ENCODE data around the gene FDPS.

GRCh38 chr1:155304558-155305063 lies 4.1 kb upstream of the FDPS start:
- TF ChIP-seq, protein P1, sequence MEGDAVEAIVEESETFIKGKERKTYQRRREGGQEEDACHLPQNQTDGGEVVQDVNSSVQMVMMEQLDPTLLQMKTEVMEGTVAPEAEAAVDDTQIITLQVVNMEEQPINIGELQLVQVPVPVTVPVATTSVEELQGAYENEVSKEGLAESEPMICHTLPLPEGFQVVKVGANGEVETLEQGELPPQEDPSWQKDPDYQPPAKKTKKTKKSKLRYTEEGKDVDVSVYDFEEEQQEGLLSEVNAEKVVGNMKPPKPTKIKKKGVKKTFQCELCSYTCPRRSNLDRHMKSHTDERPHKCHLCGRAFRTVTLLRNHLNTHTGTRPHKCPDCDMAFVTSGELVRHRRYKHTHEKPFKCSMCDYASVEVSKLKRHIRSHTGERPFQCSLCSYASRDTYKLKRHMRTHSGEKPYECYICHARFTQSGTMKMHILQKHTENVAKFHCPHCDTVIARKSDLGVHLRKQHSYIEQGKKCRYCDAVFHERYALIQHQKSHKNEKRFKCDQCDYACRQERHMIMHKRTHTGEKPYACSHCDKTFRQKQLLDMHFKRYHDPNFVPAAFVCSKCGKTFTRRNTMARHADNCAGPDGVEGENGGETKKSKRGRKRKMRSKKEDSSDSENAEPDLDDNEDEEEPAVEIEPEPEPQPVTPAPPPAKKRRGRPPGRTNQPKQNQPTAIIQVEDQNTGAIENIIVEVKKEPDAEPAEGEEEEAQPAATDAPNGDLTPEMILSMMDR (IDR thresholded peaks at IDR 0.05 in 2 of 3, conservative IDR thresholded peaks at IDR 0.05 in 1 of 3; ENCODE audit: borderline replicate concordance in 1 of 3, insufficient read depth in 1 of 3, low read depth in 2 of 3, low read length in 2 of 3), result no peak
- TF ChIP-seq, protein P2, sequence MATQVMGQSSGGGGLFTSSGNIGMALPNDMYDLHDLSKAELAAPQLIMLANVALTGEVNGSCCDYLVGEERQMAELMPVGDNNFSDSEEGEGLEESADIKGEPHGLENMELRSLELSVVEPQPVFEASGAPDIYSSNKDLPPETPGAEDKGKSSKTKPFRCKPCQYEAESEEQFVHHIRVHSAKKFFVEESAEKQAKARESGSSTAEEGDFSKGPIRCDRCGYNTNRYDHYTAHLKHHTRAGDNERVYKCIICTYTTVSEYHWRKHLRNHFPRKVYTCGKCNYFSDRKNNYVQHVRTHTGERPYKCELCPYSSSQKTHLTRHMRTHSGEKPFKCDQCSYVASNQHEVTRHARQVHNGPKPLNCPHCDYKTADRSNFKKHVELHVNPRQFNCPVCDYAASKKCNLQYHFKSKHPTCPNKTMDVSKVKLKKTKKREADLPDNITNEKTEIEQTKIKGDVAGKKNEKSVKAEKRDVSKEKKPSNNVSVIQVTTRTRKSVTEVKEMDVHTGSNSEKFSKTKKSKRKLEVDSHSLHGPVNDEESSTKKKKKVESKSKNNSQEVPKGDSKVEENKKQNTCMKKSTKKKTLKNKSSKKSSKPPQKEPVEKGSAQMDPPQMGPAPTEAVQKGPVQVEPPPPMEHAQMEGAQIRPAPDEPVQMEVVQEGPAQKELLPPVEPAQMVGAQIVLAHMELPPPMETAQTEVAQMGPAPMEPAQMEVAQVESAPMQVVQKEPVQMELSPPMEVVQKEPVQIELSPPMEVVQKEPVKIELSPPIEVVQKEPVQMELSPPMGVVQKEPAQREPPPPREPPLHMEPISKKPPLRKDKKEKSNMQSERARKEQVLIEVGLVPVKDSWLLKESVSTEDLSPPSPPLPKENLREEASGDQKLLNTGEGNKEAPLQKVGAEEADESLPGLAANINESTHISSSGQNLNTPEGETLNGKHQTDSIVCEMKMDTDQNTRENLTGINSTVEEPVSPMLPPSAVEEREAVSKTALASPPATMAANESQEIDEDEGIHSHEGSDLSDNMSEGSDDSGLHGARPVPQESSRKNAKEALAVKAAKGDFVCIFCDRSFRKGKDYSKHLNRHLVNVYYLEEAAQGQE (IDR thresholded peaks at IDR 0.05; ENCODE audit: low read depth), result no peak
- TF ChIP-seq, protein P3, sequence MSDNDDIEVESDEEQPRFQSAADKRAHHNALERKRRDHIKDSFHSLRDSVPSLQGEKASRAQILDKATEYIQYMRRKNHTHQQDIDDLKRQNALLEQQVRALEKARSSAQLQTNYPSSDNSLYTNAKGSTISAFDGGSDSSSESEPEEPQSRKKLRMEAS (IDR thresholded peaks at IDR 0.05), result no peak
- TF ChIP-seq, protein P4, sequence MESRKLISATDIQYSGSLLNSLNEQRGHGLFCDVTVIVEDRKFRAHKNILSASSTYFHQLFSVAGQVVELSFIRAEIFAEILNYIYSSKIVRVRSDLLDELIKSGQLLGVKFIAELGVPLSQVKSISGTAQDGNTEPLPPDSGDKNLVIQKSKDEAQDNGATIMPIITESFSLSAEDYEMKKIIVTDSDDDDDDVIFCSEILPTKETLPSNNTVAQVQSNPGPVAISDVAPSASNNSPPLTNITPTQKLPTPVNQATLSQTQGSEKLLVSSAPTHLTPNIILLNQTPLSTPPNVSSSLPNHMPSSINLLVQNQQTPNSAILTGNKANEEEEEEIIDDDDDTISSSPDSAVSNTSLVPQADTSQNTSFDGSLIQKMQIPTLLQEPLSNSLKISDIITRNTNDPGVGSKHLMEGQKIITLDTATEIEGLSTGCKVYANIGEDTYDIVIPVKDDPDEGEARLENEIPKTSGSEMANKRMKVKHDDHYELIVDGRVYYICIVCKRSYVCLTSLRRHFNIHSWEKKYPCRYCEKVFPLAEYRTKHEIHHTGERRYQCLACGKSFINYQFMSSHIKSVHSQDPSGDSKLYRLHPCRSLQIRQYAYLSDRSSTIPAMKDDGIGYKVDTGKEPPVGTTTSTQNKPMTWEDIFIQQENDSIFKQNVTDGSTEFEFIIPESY (IDR thresholded peaks at IDR 0.05; ENCODE audit: extremely low read depth, insufficient replicate concordance, low read length), result no peak
- TF ChIP-seq POLR2A (IDR thresholded peaks at IDR 0.05; ENCODE audit: borderline replicate concordance, extremely low read depth, insufficient read depth, insufficient read length) (no peak), YY1 (IDR thresholded peaks at IDR 0.05; ENCODE audit: extremely low read depth, insufficient replicate concordance, low read depth, low read length) (no peak), CBX3 (IDR thresholded peaks at IDR 0.05; ENCODE audit: low read depth) (no peak), CEBPB (IDR thresholded peaks at IDR 0.05; ENCODE audit: low read depth) (no peak), EZH2 (IDR thresholded peaks at IDR 0.05) (no peak), POLR2AphosphoS5 (IDR thresholded peaks at IDR 0.05; ENCODE audit: low read depth, low read length) (no peak), SRF (IDR thresholded peaks at IDR 0.05; ENCODE audit: low read depth) (no peak), SP1 (IDR thresholded peaks at IDR 0.05; ENCODE audit: low read depth) (no peak)
